Measurements from ENCODE around the gene NECAB3.

- TF ChIP-seq CTCF (conservative IDR thresholded peaks at IDR 0.05; ENCODE audit: low read length) (peak; percentile 90), EZH2phosphoT487 (IDR thresholded peaks at IDR 0.05; ENCODE audit: borderline replicate concordance, low read depth, low read length) (no peak)
Observed at GRCh38 chr20:33667676-33668465, 6.4 kb downstream of the NECAB3 start.
